ENCODE measurements around the gene AFG3L2. TPM values are rescaled to one million over a fixed set of nuclear protein-coding genes. Genes with fewer than 3 reads are reported as not detected.

The AFG3L2 gene
- total and polyA plus RNA-seq, 2 experiments from 2014 or later, result 50.3 to 105 TPM

DNA sequence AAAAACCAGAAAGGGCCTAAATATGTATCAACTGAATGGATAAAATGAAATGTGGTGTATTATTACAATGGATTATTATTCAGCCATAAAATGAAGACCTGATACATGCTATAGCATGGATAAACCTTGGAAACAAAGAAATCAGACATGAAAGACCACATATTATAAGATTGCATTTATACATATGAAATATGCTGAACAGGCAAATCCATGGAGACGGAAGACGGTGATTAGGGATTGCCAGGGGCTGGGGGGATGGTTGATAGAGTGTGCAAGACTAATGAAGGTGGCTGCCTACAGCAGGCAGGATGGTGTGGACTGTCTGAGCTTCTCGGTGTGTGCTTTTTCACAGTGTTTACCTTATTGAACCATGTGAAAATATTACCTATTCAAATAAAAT lies 11.4 kb upstream of the AFG3L2 start (continued):
- TF ChIP-seq, protein P1, sequence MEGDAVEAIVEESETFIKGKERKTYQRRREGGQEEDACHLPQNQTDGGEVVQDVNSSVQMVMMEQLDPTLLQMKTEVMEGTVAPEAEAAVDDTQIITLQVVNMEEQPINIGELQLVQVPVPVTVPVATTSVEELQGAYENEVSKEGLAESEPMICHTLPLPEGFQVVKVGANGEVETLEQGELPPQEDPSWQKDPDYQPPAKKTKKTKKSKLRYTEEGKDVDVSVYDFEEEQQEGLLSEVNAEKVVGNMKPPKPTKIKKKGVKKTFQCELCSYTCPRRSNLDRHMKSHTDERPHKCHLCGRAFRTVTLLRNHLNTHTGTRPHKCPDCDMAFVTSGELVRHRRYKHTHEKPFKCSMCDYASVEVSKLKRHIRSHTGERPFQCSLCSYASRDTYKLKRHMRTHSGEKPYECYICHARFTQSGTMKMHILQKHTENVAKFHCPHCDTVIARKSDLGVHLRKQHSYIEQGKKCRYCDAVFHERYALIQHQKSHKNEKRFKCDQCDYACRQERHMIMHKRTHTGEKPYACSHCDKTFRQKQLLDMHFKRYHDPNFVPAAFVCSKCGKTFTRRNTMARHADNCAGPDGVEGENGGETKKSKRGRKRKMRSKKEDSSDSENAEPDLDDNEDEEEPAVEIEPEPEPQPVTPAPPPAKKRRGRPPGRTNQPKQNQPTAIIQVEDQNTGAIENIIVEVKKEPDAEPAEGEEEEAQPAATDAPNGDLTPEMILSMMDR (conservative IDR thresholded peaks at IDR 0.05; ENCODE audit: low read depth in 2 of 2), result no peak
- TF ChIP-seq ZNF331 (CRISPR knock-in tag; IDR thresholded peaks at IDR 0.05; ENCODE audit: low read depth), result no peak
- TF ChIP-seq, protein P2, sequence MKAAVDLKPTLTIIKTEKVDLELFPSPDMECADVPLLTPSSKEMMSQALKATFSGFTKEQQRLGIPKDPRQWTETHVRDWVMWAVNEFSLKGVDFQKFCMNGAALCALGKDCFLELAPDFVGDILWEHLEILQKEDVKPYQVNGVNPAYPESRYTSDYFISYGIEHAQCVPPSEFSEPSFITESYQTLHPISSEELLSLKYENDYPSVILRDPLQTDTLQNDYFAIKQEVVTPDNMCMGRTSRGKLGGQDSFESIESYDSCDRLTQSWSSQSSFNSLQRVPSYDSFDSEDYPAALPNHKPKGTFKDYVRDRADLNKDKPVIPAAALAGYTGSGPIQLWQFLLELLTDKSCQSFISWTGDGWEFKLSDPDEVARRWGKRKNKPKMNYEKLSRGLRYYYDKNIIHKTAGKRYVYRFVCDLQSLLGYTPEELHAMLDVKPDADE (IDR thresholded peaks at IDR 0.05), result no peak

DNA sequence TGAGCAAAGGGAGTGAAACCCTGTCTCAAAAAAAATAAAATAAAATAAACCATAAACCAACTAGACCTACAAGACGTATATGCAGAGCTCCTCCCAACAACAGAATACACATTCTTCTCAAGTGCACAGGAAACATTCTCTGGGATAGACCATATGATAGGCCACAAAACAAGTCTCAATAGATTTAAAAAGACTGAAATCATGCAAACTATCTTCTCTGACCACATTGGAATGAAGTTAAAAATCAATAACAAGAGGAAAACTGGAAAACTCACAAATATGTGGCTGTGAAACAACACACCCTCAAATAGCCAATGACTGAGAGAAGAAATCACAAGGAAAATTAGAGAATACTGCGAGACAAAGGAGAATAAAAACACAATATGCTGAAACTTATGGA lies 7.2 kb upstream of the AFG3L2 start:
- ATAC-seq (no peak), DNase-seq (ENCODE audit: low spot score) (no peak)
- H3K36me3 ChIP-seq (ENCODE audit: insufficient read depth), result no peaks in the 10 kb centered on the region
- no peak overlapping the region for H3K4me2 ChIP-seq
- no peaks in the 10 kb centered on the region for H3K4me1 ChIP-seq (ENCODE audit: insufficient read depth)
- no peaks in the 10 kb centered on the region for H3F3A ChIP-seq (replicated peaks; ENCODE audit: low read depth)
- H3K9me2 ChIP-seq (ENCODE audit: insufficient read depth), result no peaks in the 10 kb centered on the region
- no peak overlapping the region for H2AFZ ChIP-seq
- H3K27ac ChIP-seq (ENCODE audit: low read depth), result no peak overlapping the region
- no peak overlapping the region for H3K4me3 ChIP-seq
- no peak overlapping the region for H3K27ac Mint-ChIP-seq
- H4K20me1 ChIP-seq (replicated peaks; ENCODE audit: insufficient read depth), result no peaks in the 10 kb centered on the region
- H3K4me1 Mint-ChIP-seq, result no peaks in the 10 kb centered on the region
- no peaks in the 10 kb centered on the region for H3K27me3 Mint-ChIP-seq (ENCODE audit: insufficient read depth, low read depth, poor library complexity)
- no peaks in the 10 kb centered on the region for H3K36me3 Mint-ChIP-seq (ENCODE audit: low read depth)
- no peaks in the 10 kb centered on the region for H3K27me3 ChIP-seq (ENCODE audit: insufficient read depth)
- H3K9me3 Mint-ChIP-seq, result no peaks in the 10 kb centered on the region; the same call in 2 of the 3 replicates
- H3K4me3 Mint-ChIP-seq, result no peak overlapping the region
- no peaks in the 10 kb centered on the region for H3K79me2 ChIP-seq (replicated peaks; ENCODE audit: insufficient read depth)
- TF ChIP-seq, protein P2 (IDR thresholded peaks at IDR 0.05), result no peak
- no peak for TF ChIP-seq EZH2 (IDR thresholded peaks at IDR 0.05; ENCODE audit: low read depth, unreplicated experiment)
- TF ChIP-seq POLR2AphosphoS5 (IDR thresholded peaks at IDR 0.05; ENCODE audit: low read depth), result no peak
- TF ChIP-seq ZNF331 (CRISPR knock-in tag; IDR thresholded peaks at IDR 0.05; ENCODE audit: low read depth), result no peak
- TF ChIP-seq CREB1 (CRISPR knock-in tag; IDR thresholded peaks at IDR 0.05; ENCODE audit: low read depth), result no peak
- TF ChIP-seq EZH2phosphoT487 (IDR thresholded peaks at IDR 0.05; ENCODE audit: unreplicated experiment), result no peak
- no peak for TF ChIP-seq ZNF462 (CRISPR knock-in tag; IDR thresholded peaks at IDR 0.05)
- no peak for TF ChIP-seq JUNB (IDR thresholded peaks at IDR 0.05; ENCODE audit: unreplicated experiment)
- no peak for TF ChIP-seq NANOG (IDR thresholded peaks at IDR 0.05; ENCODE audit: borderline replicate concordance)
- TF ChIP-seq STAT1 (IDR thresholded peaks at IDR 0.05; ENCODE audit: unreplicated experiment), result no peak
- no peak for TF ChIP-seq ZNF114 (CRISPR knock-in tag; IDR thresholded peaks at IDR 0.05)
